Activated CD4-positive, CD25-positive, alpha-beta regulatory T cell treated with anti-CD3 and anti-CD28 coated beads, Interleukin-2, amount 50 U/mL, for 72 hours (primary cell): Measurements from ENCODE around the gene NDUFS2.

ENCODE experiments used
- DNase-seq: peaks from one replicate; pipeline ENCODE4 v3.0.0; 2021

The NDUFS2 gene

GRCh38 chr1:161201836-161202712 is at the start of gene NDUFS2:
Gene NDUFS2 (plus strand): TSS chr1:161202367. CDS start chr1:161202386, 19 bp downstream.
- peak; percentile 89 for DNase-seq

GRCh38 chr1:161153176-161153575 is 49.0 kb upstream of the NDUFS2 start:
- no peak for DNase-seq

GRCh38 chr1:161153682-161154337 is 48.4 kb upstream of the NDUFS2 start, which contains the start of gene UFC1:
Gene UFC1 (plus strand): TSS chr1:161153978. CDS start chr1:161153998, 20 bp downstream.
- DNase-seq, result peak; percentile 80

- no peak for DNase-seq
Observed at GRCh38 chr1:161157867-161158266, 44.3 kb upstream of the NDUFS2 start.

GRCh38 chr1:161158316-161159010 is 43.7 kb upstream of the NDUFS2 start:
- no peak for DNase-seq

GRCh38 chr1:161159087-161159912 is 42.9 kb upstream of the NDUFS2 start, which contains the start of gene USP21:
Gene USP21 (plus strand): TSS chr1:161159500. CDS start chr1:161160641, 1,141 bp downstream.
- peak; percentile 94 for DNase-seq

- no peak for DNase-seq
Observed at GRCh38 chr1:161159913-161160243, 42.3 kb upstream of the NDUFS2 start.

GRCh38 chr1:161160671-161161145 is 41.5 kb upstream of the NDUFS2 start:
- no peak for DNase-seq

GRCh38 chr1:161161652-161162051 is 40.5 kb upstream of the NDUFS2 start:
- DNase-seq, result no peak

- DNase-seq, result no peak
Observed at GRCh38 chr1:161162052-161162451, 40.1 kb upstream of the NDUFS2 start.

- no peak for DNase-seq
Observed at GRCh38 chr1:161162806-161163205, 39.4 kb upstream of the NDUFS2 start.

- no peak for DNase-seq
Observed at GRCh38 chr1:161163793-161164192, 38.4 kb upstream of the NDUFS2 start.

- no peak for DNase-seq
Observed at GRCh38 chr1:161164901-161165610, 37.1 kb upstream of the NDUFS2 start.

- peak; percentile 87 for DNase-seq
Observed at GRCh38 chr1:161165742-161166668, 36.2 kb upstream of the NDUFS2 start, which contains the start of gene PPOX. Gene PPOX (plus strand): TSS chr1:161166426. CDS start chr1:161166848, 422 bp downstream.

- DNase-seq, result no peak
Observed at GRCh38 chr1:161166669-161167548, 35.3 kb upstream of the NDUFS2 start.

- no peak for DNase-seq
Observed at GRCh38 chr1:161168906-161169305, 33.3 kb upstream of the NDUFS2 start.

GRCh38 chr1:161171191-161171590 is 31.0 kb upstream of the NDUFS2 start:
- DNase-seq, result no peak

GRCh38 chr1:161171696-161172095 is 30.5 kb upstream of the NDUFS2 start:
- no peak for DNase-seq

GRCh38 chr1:161172349-161172748 is 29.8 kb upstream of the NDUFS2 start:
- DNase-seq, result no peak
